Activated gamma-delta T cell treated with anti-CD3 and anti-CD28 coated beads, Interleukin-2, amount 50 U/mL, for 16 hours (primary cell): ENCODE data around the gene ABCC2.

Source experiments
- DNase-seq: peaks from one replicate; pipeline ENCODE4 v3.0.0-alpha.2; 2020; ENCODE audit warnings: low read depth

Gene ABCC2

DNA sequence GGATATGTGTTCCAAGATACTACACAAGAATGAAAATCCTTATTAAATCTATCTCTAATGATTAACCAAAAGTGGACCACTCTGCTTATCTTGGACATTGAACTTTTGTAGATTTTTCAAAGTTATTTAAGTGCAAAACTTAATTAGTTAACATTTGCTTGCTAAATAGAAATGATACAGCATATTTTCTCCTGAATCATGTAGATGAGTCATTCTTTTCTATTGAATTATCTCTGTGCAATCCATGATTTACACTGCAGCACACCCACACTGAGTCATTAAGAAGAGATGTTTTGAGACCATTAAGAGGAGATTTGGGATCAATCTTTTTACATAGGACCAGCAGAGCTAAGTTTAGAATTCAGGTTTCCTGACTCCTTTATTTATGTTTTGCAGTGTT is 6.6 kb upstream of the ABCC2 start:
- no peak for DNase-seq

DNA sequence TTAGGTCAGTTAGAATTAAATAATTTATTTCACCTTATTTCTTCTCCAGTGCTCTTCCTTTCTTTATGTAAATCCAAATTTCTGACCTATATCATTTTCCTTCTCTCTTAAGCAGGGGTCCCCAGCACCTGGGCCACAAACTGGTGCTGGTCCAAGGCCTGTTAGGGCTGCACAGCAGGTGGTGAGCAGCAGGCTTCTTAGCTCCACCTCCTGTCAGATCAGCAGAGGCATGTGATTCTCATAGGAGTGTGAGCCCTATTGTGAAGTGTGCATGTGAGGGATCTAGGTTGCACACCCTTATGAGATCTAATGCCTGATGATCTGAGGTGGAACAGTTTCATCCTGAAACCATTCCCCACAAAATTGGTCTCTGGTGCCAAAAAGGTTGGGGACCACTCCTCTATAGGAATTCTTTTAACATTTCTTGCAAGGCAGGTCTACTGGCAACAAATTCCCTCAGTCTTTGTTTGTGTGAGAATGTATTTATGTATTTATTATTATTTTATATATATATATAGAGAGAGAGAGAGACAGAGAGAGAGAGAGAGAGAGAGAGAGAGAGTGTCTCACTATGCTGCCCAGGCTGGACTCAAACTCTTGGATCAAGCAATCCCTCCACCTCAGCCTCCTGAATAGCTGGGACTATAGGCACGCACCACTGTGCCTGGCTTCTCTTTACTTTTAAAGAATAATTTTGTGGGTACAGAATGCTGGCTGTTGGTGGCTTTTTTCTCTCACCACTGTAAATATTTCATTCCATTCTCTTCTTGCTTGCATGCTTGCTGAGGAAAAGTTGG is 4.3 kb upstream of the ABCC2 start:
- DNase-seq: no peak

DNA sequence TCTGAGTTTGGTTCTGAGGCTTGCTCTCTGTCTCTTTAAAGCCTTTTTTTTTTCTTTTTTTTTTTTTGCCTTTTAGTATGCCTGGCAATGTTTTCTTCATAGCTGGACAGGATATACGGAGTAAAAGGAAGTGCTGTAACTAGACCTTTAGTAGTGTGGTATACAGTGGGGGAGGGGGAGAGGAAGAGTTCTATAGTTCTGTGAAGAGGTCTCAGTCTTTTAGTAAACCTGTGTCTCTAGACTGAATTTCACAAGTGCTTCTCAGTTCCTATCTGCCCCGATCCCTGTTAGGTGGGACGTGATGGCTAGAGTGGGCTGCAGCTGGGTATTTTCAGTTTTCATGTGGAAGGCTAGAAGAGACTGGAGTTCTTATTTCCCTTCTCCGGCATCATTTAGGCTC is 3.1 kb upstream of the ABCC2 start:
- no peak for DNase-seq

DNA sequence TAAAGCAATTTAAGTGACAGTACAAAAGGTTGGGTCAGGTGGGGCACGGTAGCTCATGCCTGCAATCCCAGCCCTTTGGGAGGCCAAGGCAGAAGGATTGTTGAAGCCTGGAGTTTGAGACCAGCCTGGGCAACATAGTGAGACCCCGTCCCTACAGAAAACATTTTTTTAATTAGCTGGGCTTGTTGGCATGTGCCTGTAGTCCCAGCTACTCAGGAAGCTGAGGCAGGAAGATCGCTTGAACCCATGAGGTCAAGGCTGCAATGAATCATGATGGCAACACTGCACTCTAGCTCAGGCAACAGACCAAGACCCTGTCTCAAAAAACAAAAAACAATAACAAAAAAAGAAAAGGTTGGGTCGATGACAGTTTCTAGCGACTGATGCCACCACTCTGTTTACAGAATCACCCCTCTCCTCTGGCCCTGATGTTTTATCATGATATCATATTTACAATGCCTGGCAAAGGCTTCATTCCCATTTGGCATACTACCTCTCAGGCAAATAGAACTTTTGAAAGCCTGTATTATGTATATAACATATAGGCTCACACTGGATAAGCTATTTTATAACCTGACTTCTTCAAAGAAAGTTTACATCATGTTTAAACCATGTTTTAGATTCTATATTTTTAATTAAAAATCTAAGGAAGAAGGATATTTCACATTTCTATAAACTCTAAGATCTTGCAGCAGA is 558 bp upstream of the ABCC2 start:
- DNase-seq: no peak

DNA sequence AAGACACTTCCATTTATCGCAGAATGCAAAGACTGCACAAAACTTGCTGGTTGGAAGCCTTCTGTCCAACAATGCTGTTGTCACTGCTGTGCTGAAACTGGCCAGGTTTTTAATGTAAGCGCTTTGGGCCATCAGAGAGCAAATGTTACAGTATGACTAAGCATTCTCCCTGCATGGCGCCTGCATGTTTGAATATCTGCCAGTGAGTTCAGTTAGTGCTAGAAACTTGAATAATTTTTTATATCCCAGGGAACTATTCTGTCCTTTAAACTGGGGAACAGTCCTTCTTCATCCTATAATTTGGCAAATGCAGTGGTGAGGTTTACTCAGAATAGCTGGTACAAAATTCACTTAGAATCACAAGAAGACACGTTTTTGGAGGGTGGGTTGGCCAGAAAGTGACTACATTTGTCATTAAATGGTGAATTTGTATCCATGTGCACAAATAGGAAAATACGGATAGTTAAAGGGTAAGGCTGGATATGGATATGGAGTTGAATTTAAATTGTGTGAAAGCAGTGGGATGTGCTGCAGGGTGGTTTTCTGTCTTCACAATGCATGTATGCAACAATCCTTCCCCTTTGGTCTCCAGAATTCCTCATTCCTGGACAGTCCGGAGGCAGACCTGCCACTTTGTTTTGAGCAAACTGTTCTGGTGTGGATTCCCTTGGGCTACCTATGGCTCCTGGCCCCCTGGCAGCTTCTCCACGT is 1.7 kb downstream of the ABCC2 start:
- no peak for DNase-seq

DNA sequence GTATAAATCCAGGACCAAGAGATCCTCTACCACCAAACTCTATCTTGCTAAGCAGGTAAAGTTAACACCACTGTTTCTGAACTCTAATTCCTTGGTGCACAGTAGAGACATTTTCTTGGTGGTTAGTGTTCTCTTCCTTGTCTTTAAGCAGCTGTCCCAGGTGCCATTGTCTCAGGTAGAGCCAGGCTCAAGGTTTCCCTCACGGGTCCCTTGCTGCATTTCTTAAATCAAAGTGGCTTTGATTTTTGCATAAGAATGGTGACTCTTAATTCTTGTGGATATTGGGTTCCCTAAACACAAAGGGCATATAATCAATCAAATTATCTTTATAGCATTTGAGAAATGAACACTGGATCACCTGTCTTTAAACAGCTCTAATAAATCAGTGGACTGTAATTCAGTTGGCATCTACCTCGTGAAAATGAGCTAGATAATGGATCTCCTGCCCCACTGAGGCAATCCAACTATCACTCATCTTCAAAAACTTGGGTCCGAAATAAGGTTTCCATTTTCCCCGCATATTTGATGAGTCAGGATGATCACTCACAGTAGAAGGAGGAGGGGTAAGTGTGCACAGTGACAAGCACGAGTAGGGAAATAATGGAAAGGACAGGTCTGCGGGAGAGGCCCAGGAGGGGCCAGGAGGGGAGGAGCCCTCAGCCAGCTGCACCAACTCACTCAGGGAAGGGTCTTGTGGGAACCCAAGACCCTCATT is 2.4 kb downstream of the ABCC2 start:
- DNase-seq: no peak

DNA sequence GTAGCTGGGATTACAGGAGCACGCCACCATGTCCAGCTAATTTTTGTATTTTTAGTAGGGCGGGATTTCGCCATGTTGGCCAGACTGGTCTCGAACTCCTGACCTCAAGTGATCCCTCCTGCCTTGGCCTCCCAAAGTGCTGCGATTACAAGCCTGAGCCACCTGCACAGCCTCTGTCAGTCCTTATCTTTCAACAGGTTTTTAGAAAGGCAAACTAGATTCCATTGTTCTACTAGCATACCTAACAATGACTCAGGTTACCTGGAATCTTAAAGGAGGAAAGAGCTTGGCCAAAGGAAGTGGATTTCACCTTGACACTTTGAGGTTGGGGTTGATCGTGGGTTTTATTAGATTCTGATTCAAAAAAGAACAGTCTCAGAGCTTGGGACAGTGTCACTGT is 3.2 kb downstream of the ABCC2 start:
- DNase-seq: no peak

DNA sequence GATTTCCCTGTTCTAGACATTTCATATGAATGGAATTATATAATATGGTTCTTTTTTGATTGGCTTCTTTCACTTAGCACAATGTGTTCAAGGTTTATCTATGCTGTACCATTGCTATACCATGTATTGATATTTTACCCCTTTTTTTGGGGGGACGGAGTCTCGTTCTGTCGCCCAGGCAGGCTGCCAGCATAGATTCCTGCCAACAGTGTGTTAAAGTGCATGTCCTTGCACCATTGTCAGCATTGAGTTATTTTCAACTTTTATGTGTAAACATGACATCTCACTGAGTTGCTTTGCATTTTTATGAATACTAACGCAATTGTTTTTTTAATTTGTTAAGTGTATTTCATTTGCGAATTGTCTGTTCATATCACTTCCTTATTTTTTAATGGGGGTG is 4.9 kb downstream of the ABCC2 start:
- DNase-seq: no peak

DNA sequence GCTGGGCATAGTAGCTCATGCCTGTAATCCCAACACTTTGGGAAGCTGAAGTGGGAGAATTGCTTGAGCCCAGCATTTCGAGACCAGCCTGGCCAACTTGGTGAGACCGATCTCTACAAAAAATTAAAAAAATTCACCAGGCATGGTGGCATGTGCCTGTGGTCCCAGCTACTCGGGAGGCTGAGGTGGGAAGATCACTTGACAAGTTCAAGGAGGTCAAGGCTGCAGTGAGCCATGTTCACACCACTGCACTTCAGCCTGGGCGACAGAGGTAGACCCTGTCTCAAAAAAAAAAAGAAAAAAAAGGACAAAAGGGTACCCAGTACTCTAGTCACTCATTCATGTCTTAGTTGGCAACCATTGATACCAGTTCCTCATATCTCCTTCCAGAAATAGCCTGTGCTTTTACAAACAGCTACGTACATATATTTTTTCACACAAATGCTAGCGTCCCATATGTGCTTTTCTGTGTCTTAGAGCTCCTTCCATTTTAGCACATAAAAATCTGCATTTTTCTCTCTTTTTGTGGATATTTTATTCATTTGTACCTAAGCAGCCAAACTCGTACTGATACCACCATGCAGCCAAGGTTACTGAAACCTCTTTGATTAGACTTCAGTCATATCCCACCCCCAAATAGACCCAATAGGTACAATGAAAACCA is 5.5 kb downstream of the ABCC2 start:
- no peak for DNase-seq

DNA sequence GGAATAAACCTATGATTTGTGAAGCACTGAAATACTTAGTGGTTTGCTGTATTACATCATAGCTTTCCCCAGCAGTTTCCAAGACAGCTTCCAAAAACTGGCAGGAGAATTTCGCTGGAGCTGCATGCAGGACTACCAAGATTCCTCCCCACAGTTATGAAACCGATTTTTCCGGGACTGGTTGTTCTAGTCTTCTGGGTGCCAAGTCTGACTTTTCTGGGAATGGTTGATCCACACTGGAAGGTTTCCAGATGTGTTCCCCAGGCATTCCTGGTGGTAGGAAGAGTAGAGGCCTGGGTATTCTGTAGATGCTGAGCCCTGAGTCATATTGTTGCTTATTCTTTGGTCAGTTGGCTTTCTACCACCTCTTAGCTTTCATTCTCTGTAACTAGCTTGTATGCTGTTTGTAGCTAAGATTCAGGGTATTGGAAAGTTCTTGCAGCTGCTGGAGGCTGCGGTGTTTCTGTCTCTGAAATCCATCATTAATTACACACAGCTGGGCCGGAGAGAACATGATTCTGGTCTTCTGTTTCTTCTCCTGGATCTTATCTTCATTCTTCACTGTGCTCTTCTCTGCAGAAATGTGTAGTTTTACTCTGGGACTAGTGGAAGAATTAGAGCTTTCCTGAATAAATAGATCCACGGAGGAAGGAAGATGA is 6.3 kb downstream of the ABCC2 start:
- DNase-seq: no peak

DNA sequence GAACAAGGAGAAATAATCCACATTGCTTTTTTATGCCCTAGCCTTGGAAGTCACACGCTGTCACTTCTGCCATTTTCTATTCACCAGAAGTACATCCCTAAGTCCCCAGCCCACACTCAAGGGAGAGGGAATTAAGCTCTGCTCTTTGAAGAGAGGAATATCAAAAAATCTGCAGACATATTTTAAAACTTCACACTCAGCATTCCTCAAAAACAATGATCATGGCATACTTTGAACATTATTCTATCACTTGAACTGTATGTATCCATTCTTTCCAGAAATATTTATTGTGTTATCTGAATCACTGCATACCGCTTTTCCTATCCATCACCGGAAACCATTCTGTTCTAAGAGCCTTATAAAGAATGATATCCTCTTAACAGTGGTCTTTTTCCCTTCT is 9.4 kb downstream of the ABCC2 start:
- no peak for DNase-seq

DNA sequence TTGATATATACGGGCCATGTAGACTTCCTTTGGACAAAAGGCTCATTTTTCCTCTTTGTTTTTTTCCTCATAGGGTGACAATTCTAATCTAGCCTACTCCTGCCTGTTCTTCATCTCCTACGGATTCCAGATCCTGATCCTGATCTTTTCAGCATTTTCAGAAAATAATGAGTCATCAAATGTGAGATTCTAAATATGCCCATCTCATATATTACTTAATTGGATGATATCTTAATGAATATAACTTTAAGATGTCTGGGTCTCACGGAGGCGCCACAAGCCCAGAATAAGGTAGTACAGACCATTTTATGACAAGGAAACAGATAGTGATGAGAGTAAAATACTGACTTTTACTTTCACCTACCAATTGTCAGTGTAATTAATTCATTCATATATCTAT is 11.4 kb downstream of the ABCC2 start:
- no peak for DNase-seq

DNA sequence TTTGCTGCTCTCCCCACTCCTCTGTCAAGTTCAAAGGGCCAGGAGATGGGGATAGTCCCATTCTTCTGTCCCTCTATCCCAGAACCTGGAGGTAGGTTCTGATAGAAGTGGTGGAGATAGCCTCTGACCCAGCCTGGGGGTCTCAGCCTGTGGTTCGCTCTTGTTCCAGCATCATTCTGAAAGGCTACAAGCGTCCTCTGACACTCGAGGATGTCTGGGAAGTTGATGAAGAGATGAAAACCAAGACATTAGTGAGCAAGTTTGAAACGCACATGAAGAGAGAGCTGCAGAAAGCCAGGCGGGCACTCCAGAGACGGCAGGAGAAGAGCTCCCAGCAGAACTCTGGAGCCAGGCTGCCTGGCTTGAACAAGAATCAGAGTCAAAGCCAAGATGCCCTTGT is 14.5 kb downstream of the ABCC2 start:
- no peak for DNase-seq

DNA sequence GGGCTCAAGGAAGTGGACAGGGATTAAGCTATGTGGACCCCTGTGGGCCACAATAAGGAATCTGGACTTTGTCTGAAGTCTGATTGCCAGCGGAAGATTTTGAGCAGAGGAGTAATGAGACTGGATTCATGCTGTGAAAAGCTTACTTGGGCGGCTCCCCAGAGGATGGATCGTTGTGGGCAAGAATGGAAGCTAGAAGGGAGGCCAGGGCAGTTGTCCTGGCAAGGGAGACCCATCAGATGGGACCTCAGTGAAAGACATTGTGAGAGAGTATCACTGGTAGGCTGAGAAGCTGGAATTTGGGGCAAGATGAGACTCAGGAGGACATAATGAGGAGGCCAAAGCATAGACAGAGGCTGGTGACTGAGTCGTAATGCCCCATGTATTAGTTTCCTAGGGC is 15.6 kb downstream of the ABCC2 start:
- no peak for DNase-seq

DNA sequence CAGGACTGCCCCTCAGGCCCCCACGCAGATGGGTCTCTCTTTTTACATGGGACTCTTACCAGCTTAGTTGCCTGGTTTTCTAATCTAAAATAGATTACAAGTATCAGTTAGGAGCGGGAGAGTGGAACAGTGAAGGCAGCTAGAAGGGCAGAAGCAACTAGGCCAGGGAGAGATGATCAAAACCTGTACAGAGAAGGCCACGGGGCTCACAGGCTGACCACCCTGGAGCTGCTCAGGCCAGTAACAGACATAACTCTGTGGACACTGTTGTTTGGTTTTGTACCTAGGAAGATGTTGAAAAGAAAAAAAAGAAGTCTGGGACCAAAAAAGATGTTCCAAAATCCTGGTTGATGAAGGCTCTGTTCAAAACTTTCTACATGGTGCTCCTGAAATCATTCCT is 16.5 kb downstream of the ABCC2 start:
- no peak for DNase-seq

DNA sequence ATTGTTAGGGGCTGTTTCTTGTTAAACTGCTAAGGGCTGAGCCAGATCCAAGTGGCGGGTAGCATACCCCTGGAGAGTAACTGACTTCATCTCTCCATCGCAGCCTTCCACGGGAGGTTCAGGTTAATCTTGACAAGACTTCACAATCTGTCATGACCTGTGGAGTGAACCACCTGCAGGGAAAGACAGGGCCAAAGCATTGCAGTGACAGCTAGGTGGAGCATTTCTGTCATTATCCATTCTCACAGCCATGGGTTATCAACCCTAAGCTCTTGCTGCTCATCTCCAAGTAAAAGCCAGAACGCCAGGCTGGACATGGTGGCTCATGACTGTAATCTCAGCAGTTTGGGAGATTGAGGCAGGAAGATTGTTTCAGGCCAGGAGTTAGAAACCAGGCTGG is 17.2 kb downstream of the ABCC2 start:
- DNase-seq: no peak

DNA sequence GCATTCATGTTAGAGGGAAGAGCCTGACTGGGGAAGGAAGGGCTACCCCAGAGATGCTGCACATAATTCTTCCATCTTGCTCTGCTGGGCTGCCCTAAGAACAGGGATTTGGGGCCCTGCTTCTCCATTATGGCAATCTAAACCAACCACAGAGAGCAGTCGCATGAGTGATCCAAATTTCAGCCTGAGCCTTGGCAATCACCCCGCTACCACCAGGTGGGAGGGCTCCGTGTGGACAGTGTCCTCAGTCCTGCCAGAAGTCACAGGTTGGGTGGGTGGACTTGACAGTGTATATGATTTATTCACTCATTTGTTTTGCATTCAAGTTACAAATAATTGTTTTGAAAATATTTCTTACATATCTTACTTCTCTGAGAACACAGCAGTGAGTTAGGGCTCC is 22.0 kb downstream of the ABCC2 start:
- no peak for DNase-seq

DNA sequence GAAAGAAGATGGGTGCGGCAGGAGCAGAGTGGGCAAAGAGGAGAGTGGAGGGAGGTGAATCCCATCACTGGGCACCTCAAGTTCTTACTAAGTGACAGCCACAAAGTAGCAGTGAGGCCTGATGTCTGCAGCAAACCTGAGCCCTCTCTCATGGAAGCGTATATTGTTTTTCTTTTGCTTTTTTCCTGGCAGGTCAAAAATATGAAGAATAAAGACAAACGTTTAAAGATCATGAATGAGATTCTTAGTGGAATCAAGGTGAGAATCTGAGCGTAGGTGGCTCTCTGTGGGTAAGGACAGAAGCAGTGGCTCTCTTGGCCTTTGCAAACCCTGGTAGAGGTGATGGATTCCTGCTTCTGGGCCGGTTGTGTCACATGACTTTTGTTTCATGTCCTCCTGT is 22.8 kb downstream of the ABCC2 start:
- DNase-seq: no peak

DNA sequence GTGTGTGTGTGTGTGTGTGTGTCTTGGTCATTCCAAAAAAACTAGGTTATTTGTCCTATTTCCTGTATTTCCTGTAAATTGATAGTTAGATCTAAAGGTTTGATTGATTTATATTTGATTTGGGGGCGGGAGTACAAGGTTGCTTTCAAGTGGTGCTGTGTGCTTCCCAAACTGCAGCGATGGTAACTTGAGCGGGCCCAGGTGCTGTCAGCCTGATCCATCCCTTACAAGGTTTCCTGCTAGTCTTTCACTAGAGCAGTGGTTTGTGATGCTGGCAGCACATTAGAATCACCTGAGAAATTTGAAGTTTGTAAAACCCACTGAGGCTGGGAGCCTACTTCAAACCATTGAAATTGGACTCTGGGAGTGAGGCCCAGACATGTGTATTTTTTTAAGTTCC is 23.7 kb downstream of the ABCC2 start:
- DNase-seq: no peak

DNA sequence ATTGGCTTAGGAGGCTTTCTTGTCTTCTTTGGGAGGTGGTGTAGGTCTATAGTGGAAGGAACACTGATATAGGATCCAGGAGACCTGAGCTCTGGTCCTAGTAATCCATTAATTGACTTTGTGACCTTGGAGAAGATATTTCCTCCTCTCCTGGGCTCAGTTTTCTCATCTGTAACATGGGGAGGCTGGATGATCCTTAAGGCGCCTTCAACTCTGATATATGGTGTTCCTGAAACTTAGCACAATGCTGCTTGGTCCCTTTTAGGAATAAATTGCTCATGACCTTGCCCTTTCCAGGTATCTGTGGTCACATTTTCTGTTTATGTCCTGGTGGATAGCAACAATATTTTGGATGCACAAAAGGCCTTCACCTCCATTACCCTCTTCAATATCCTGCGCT is 25.3 kb downstream of the ABCC2 start:
- no peak for DNase-seq

DNA sequence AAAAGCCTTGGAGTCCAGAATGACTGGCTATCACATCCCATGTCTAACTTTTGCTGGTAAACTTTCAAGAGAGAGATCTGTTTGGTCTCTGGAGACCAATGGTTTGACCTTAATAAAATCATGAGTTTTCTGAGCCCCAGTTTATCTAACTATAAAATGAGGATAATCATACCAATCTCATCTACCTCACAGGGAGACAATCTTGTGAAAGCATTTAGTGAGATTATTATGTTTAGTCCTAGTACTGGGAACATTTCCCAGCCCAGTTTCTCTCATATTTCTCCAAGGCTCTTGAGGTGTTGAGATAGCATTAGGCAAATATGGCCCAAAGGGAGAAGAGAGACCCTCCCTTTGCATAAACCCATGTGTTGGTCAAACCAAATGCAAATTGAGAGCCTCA is 25.8 kb downstream of the ABCC2 start:
- DNase-seq: no peak

DNA sequence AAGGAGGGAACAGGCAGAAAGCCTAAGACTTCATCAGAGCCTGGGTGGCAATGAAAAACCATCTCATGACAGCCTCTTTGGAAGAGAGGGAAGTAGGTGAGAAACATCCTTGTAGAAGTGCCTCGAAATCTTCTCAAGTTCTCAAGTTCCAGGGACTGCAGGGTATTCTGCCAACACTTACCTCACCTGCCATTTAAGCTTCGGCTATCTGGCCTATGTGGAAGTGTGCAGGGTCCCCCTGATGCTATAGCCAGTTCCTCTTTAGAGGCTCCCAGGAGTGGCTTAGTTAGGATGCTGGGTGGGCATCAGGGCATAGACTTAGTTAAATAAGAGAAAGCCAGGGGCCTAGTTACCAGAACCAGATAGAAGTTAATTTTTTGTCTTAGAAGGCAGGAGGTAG is 27.0 kb downstream of the ABCC2 start:
- no peak for DNase-seq
